ENCODE measurements around the gene MOB1A.

- no peak for TF ChIP-seq POLR2A (IDR thresholded peaks at IDR 0.05)
- TF ChIP-seq CTCF (IDR thresholded peaks at IDR 0.05), result no peak
These were observed 45.5 kb upstream of the MOB1A start for GRCh38 chr2:74223941-74224770.
